Brain microvascular endothelial cell (primary cell): Measurements from ENCODE around the gene SMIM20.
A peak's percentile ranks its signal among the peaks of the same experiment; 100 is the strongest.

ENCODE experiments used
- DNase-seq: peaks from one replicate; pipeline ENCODE4 v3.0.0-alpha.2; 2020
- H3K27ac ChIP-seq: fragments of 250-450 bp; sonication (Bioruptor Pico); 2 replicates; pipeline ENCODE4 v1.5.1; 2020; ENCODE audit warnings: mild to moderate bottlenecking, moderate library complexity
- H3K27me3 ChIP-seq: fragments of 250-450 bp; sonication (Bioruptor Pico); replicated peaks from 2 replicates; pipeline ENCODE4 v1.5.1; 2020; ENCODE audit warnings: mild to moderate bottlenecking
- H3K36me3 ChIP-seq: fragments of 250-450 bp; sonication (Bioruptor Pico); replicated peaks from 2 replicates; pipeline ENCODE4 v1.5.1; 2020; ENCODE audit warnings: mild to moderate bottlenecking
- H3K4me3 ChIP-seq: 2 replicates; pipeline ENCODE4 v1.5.1; 2011; ENCODE audit warnings: low read depth, mild to moderate bottlenecking, control low read depth, low read length, moderate library complexity
- in situ Hi-C: cut with HindIII; loops from 2 replicates; pipeline ENCODE4 v1.10.0; 2017; ENCODE audit warnings: low sequenced_read_pairs, low pct_ligation_motif_present
- TF ChIP-seq, protein P1 (sequence below): IDR thresholded peaks from 2 replicates; pipeline ENCODE4 v1.5.1; 2011; ENCODE audit warnings: low read depth, mild to moderate bottlenecking, moderate library complexity, low read length, control low read depth, inconsistent platforms; ENCODE audit errors: missing control alignments

Gene SMIM20

DNA sequence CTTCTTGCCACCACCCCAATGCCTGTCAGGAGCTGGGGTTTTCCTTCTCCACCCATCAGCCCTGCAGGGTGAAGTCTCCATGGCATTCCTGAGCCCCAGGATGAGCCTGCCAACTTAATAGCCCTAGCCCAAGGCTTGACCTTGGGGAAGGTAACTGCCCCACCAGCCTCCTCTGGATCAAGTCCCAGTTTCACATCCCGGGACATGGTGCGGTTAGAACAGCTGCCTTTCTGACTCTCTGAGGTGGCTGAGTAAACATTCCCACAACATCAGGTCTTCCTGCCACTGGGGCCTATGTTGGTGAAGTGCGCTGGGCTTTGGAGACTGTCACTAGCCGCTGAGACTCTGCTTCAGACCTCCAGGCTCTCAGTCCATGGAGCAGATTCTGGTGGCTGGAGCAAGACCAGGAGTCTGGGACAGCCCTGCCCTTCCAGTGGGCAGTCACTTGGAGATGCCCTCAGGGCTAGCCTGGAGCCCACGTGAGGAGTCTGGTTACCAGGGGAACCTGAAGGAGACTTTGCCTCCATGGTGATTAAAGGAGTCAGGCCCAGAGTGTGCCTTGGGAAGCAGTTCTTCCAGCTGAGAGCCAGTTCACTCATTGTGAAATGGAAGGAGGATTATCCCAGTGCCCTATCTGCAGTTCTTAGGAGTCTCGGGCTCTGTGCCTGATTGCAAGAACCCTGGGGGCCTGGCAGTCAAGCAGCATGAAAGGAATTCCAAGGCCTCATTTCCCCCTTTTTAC, 56.8 kb downstream of the SMIM20 start:
- Histone ChIP-seq H3K4me3 (no peak overlapping the region), H3K27ac (no peak overlapping the region), H3K36me3 (no peaks in the 10 kb centered on the region), H3K27me3 (no peaks in the 10 kb centered on the region)
- DNase-seq = peak; percentile 33
- TF ChIP-seq, protein P1, sequence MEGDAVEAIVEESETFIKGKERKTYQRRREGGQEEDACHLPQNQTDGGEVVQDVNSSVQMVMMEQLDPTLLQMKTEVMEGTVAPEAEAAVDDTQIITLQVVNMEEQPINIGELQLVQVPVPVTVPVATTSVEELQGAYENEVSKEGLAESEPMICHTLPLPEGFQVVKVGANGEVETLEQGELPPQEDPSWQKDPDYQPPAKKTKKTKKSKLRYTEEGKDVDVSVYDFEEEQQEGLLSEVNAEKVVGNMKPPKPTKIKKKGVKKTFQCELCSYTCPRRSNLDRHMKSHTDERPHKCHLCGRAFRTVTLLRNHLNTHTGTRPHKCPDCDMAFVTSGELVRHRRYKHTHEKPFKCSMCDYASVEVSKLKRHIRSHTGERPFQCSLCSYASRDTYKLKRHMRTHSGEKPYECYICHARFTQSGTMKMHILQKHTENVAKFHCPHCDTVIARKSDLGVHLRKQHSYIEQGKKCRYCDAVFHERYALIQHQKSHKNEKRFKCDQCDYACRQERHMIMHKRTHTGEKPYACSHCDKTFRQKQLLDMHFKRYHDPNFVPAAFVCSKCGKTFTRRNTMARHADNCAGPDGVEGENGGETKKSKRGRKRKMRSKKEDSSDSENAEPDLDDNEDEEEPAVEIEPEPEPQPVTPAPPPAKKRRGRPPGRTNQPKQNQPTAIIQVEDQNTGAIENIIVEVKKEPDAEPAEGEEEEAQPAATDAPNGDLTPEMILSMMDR = no peak
- in situ Hi-C loops = no loop called here

DNA sequence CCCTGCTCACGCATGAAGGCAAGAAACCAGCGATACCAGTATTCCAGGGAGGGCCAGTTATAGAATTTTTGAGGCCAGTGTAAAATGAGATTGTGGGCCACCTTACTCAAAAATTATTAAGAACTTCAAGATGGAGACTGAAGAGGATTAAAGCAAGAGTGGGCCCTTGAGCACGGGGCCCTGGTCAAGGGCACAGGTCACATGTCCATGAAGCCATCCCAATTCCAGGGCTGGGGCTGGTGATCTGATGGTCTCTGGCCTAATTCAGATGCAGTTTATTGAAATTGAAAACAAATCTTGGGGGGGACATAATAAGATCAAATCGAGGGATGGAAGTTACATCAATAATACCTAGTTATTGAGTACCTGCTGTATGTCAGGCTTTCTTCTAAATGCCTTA, 58.3 kb downstream of the SMIM20 start:
- in situ Hi-C loops = no loop called here
- Histone ChIP-seq H3K36me3 (no peaks in the 10 kb centered on the region), H3K27ac (no peak overlapping the region), H3K4me3 (no peak overlapping the region), H3K27me3 (no peaks in the 10 kb centered on the region)
- DNase-seq = no peak
- TF ChIP-seq, protein P1 = no peak

DNA sequence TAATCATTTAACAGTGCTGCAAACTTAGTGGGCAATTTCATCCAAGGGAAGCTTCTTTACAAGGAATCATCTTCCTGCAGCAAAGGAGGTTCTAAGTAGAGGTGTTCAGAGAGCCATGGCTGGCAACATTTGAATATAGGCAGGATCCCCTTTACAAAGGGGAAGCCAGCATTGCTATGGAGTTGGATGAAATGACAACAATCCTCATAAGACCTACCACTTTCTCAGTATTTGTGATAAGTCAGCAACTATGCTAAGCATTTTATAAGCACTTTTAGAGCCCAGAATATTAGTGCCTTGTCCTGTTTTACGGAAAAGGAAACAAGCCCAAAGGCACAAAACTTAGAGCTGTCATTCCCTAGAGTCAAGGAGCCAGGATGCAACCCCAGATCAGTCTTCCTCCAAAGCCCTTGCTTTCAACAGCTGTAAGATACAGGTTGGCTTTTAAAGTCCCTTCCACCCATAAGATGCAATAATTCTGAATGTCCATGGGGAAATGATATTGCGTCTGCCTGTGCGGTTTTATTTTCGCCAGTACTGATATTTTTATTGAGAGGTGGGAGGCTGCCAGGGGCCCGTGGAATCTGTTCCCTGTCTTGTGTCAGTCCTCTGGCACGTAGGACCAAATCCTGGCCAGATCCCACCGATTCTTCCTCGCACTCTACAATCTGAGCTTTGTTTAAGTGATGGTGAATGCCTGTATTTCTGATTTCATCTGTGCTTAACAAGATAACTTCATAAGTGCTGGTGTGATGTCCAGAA, 59.1 kb downstream of the SMIM20 start:
- H3K27ac ChIP-seq = no peak overlapping the region
- TF ChIP-seq, protein P1 = no peak
- in situ Hi-C loops = no loop called here
- H3K4me3 ChIP-seq = no peak overlapping the region
- no peaks in the 10 kb centered on the region for H3K27me3 ChIP-seq
- no peak for DNase-seq
- no peaks in the 10 kb centered on the region for H3K36me3 ChIP-seq

DNA sequence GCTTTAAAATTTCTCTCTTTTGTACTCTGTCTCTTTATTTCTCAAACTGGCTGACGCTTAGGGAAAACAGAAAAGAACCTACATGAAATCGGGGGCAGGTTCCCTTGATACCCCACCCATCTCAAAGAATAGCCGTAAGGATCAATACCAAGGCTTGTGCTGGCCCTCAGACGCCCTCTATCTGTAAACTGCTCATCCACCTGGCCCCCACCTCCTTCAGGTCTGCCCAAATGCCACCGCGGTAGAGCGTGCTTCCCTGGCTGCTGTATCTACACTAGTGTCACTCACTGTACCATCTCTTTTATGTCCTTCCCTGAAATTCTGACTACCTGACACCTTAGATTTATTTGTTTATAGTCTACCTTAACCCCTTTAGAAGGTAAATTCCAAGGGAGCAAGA, 62.8 kb downstream of the SMIM20 start:
- Histone ChIP-seq H3K36me3 (no peaks in the 10 kb centered on the region), H3K27me3 (no peaks in the 10 kb centered on the region), H3K4me3 (no peak overlapping the region), H3K27ac (no peak overlapping the region)
- in situ Hi-C loops = no loop called here
- DNase-seq = no peak
- TF ChIP-seq, protein P1 = no peak

DNA sequence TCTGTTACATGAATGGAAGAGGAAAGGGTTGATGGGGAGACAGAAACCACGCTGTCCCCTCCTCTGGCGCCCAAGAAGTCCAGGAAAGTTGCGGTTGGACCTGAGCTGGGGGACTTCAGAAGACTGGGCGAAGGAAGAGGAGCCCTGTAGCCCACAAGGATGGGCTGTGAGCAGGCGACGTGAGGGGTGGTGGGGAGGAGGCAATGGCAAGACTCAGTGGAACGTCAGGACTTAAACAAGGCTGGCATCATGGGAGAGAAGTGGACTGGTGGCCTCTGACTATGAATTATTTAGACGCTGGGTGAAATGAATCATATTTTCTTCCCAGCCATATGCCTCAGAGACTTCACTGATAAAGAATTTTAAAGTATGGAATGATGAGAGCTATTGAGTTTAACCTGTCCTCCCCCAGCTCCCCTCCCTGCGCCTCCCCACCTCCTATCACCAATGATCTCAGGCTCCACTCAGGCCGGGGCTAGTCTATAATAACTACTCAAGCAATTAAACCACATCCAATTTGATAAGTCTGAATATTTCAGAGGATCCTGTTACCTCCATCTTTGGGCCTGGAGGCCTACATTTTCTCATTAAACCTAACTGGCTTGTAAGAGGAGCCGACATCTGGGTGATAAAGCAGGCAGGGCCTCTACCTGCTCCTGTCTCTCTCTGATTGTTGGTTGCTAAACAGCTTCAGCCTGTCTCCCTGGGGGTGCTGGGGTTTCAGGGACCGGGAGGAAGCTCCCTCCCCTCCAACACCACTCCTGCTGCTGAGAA, 63.6 kb downstream of the SMIM20 start:
- H3K27me3 ChIP-seq = no peaks in the 10 kb centered on the region
- DNase-seq = no peak
- H3K27ac ChIP-seq = no peak overlapping the region
- no peaks in the 10 kb centered on the region for H3K36me3 ChIP-seq
- no peak overlapping the region for H3K4me3 ChIP-seq
- in situ Hi-C loops = no loop called here
- TF ChIP-seq, protein P1 = no peak
